GM12865 (cell line): ENCODE measurements around the gene SBNO2.

Experiments
- DNase-seq: peaks from one replicate; pipeline ENCODE4 v3.0.0; 2010; ENCODE audit warnings: low read depth
- H3K4me3 ChIP-seq: 2 replicates; pipeline ENCODE4 v1.5.1; 2011; ENCODE audit warnings: mild to moderate bottlenecking, low read depth, low read length, control low read depth
- TF ChIP-seq, protein P1 (sequence below): IDR thresholded peaks from 2 replicates; pipeline ENCODE4 v1.5.1; 2011; ENCODE audit warnings: low read length, control low read depth, low read depth, inconsistent platforms; ENCODE audit not compliant: insufficient read depth; ENCODE audit errors: missing control alignments

The SBNO2 gene

DNA sequence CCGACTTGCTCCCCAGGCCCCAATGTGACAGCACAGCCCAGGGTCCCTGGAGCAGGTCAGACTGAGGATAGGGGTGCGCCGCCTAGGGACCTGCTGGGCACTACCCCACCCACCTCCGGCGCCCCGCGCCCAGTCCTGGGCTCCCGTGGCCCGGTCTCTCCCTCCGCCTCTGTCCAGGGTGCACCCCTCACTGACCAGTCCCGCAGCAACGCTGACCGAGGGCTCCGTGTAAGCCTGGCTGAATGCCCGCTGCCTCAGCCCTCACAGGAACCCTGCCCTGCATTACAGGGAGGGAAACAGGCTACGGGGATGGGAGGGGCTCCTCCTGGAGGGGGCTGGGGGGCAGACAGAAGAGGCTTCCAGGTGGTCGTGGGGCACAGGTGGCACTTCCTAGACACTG, 38.6 kb downstream of the SBNO2 start:
- TF ChIP-seq, protein P1, sequence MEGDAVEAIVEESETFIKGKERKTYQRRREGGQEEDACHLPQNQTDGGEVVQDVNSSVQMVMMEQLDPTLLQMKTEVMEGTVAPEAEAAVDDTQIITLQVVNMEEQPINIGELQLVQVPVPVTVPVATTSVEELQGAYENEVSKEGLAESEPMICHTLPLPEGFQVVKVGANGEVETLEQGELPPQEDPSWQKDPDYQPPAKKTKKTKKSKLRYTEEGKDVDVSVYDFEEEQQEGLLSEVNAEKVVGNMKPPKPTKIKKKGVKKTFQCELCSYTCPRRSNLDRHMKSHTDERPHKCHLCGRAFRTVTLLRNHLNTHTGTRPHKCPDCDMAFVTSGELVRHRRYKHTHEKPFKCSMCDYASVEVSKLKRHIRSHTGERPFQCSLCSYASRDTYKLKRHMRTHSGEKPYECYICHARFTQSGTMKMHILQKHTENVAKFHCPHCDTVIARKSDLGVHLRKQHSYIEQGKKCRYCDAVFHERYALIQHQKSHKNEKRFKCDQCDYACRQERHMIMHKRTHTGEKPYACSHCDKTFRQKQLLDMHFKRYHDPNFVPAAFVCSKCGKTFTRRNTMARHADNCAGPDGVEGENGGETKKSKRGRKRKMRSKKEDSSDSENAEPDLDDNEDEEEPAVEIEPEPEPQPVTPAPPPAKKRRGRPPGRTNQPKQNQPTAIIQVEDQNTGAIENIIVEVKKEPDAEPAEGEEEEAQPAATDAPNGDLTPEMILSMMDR, result no peak
- DNase-seq, result no peak
- no peak overlapping the region for H3K4me3 ChIP-seq

DNA sequence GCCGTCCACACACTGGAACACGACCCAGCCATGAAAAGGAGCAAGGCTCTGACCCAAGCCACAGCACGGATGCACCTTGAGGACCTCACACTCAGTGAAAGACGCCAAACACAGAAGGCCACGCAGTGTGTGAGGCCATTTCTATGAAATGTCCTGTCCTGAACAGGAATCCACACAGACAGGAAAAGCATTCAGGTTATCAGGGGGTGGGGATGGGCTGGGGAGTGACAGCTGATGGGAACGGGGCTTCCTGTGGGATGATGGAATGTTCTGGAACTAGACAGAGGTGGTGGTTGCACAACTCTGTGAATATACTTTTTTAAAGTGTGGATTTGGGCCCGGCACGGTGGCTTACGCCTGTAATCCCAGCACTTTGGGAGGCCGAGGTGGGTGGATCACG, 39.6 kb downstream of the SBNO2 start:
- no peak overlapping the region for H3K4me3 ChIP-seq
- DNase-seq, result no peak
- TF ChIP-seq, protein P1, result no peak

DNA sequence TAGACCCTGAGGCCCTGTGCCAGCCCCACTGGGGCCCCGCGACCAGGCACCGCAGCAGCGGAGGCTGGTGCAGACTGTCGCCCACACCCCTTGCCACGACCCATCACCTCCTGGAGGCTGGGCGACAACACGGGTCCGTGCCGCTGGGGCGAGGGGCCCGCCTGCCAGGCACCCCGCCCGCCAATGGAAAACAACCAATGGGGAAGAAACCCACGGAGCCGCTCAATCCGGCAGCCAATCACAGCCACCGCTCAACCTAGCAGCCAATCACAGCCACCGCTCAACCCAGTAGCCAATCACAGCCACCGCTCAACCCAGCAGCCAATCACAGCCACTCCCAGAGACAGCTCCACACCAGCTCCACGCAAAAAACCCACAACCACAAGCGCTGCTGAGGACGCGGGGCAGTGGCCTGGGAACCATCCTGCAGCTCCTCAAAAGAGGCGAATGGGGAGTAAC, 40.6 kb downstream of the SBNO2 start:
- TF ChIP-seq, protein P1, result no peak

DNA sequence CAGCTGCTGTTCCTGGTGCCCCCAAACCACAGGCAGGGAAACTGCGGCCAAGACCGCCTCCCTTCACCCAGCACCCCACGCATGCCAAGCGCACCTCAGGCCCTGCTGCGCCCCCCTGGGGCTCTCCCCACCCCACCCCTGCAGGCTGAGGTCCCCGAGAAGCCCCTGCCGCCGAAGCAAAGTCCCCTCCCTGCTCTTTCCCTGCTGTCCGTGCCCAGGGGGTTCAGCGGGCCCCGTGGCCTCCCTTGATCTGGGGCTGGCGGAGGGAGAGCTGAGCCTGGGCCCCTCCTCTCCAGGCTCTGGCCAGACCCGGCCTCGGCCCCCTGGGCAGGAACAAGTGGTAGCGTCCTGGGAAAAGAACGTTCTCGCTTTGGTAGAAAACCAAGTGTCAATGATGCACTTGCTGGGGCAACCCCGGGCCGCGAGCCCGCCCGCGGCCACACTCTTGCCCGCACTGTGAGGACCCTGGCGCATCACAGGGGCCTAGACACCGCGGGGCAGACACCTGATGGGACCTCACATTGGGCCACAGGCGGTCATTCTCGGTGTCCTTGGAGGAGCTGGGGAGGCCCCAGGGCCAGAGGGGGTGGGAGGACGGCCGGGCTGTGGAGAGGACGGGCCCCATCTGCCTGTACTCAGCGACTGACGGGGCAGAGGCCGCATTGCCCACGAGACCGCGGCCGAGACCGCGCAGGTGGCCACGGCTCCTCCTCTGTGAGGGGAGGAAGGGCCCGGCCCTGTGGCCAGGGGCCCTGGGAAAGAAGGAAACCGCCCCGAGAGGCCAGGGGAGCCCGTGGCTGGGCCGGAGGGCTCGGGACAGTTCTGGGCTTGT, 41.3 kb downstream of the SBNO2 start:
- peak overlapping the region; percentile 95 for H3K4me3 ChIP-seq
- TF ChIP-seq, protein P1, result no peak

More for the DNA sequence above, 40.6 kb downstream of the SBNO2 start:
- peak overlapping the region; percentile 95 for H3K4me3 ChIP-seq
- peak; percentile 91 for DNase-seq

DNA sequence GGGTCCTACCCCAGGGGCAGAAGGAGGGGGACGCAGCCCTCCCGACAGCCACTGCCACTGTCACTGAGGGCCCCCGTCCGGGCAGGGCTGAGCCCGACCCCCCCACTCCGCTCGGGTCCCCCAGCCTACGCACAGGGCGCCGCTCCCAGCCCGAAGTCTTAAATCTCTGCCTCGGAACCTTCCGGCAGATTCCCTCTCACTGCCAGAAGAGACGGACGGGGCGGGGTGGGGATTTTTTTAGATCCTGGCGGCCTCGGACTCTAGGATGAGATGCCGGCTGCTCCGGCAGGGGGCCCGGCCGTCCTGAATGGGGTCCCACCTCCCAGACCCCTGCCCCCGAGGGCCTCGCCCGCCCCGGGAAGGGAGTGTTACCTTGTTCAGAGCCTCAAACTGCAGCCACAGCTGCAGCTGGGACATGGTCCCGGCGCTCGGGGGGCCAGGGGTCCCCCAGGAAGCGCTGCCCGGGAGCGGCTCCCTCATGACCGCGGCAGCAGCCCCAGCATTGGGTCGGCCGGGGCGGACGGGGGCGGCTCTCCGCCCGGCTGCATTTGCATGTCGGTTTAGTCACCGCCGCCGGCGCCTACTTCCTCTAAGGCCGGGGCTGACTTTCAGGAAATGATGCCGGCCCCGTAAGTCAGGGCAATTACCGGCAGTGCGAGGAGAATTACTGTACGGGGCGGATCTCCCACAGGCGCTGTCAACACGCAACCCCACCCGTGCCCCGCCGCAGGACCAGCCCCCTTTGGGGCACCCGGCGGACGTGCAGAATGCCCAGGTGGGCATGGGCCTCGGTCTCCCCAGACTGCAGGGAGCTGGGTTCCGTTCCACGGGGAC, 42.1 kb downstream of the SBNO2 start:
- DNase-seq, result peak; percentile 93
- H3K4me3 ChIP-seq, result peak overlapping the region; percentile 95
- TF ChIP-seq, protein P1, result no peak

More for the DNA sequence above, 41.3 kb downstream of the SBNO2 start:
- no peak for DNase-seq

DNA sequence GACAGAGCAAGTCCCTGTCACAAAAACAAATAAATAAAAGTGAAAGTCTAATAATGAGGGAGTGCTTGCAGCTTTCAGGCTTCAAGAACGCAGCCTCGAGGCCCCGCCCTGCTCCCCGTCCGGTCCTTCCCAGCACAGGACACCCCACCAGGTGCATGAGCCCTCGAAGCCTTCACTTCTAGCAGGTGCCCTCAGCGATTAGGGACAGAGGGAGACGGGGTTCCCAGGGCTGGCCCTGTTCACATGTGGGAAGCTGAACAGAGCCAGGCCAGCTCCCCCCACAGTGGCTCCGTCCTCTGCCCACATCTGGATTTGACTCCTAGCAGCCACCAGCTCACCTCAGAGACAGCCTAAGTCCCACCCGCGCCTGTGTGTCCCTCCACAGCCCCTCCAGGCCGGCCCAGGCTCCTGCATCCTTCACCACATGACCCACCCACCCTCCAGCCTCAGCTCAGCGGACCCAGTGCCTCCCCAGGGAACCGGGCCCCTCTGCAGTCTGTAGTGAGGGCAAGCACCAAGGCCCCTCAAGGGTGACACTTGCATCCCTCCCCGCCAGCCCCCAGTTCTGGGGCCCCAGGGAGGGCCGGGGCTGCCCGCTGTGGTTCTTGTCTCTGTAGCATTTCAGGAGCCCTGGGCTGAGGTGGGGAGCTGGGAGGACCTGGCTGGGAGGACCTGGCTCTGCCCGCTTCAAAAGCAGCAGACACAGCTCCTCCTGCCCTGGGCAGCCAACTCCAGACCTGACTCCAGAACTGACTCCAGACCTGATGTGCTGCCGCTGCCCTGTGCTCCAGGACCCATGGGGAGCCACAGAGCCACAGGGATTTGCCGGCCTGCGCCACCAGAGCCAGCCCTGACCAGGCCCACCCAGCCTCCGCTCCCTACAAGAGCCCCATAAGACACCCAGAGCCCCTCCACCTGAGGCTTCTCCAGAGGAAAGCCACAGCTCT, 43.0 kb downstream of the SBNO2 start:
- TF ChIP-seq, protein P1, result no peak
- DNase-seq, result peak; percentile 72
- peak overlapping the region; percentile 95 for H3K4me3 ChIP-seq
